Hepatocyte (in vitro differentiated cells): ENCODE measurements around the gene MLH3.

Experiments used
- CTCF ChIP-seq: fragments of 200-600 bp; sonication (generic); IDR thresholded peaks from 2 replicates; pipeline ENCODE4 v1.5.1; 2016; ENCODE audit warnings: antibody characterized with exemption, mild to moderate bottlenecking; ENCODE audit not compliant: poor library complexity
- EZH2phosphoT487 ChIP-seq: fragments of 200-600 bp; sonication (generic); IDR thresholded peaks from one replicate; pipeline ENCODE4 v1.6.1; 2018; ENCODE audit warnings: antibody characterized with exemption, mild to moderate bottlenecking, low read depth, moderate library complexity; ENCODE audit not compliant: unreplicated experiment, severe bottlenecking

GRCh38 chr14:75068294-75069120 lies 17.2 kb upstream of the MLH3 start:
- TF ChIP-seq CTCF = no peak
- no peak for TF ChIP-seq EZH2phosphoT487
